Glutamatergic neuron (in vitro differentiated cells): Measurements from ENCODE around the gene TUBA8. TPM values are rescaled to one million over a fixed set of nuclear protein-coding genes. Genes with fewer than 3 reads are reported as not detected.
A peak's percentile ranks its signal among the peaks of the same experiment; 100 is the strongest.
"Not testable (repeated sequence)": the region's sequence is repeated elsewhere in the genome, so short reads cannot be mapped to it uniquely, and the experiment has no call there.

ENCODE experiments used
- DNase-seq: peaks from one replicate; pipeline ENCODE4 v3.0.0; 2022
- H3K27ac Mint-ChIP-seq: one replicate; pipeline ENCODE4 v1.8.0; 2020; ENCODE audit warnings: mild to moderate bottlenecking, mixed read lengths, inconsistent platforms; ENCODE audit not compliant: unreplicated experiment
- H3K27me3 Mint-ChIP-seq: one replicate; pipeline ENCODE4 v1.8.0; 2020; ENCODE audit warnings: mild to moderate bottlenecking, moderate library complexity, mixed read lengths, inconsistent platforms; ENCODE audit not compliant: unreplicated experiment
- H3K36me3 Mint-ChIP-seq: one replicate; pipeline ENCODE4 v1.8.0; 2020; ENCODE audit warnings: mild to moderate bottlenecking, mixed read lengths, inconsistent platforms; ENCODE audit not compliant: unreplicated experiment
- H3K4me1 Mint-ChIP-seq: one replicate; pipeline ENCODE4 v1.8.0; 2020; ENCODE audit warnings: mild to moderate bottlenecking, low read depth, mixed read lengths, inconsistent platforms; ENCODE audit not compliant: unreplicated experiment
- H3K4me3 Mint-ChIP-seq: one replicate; pipeline ENCODE4 v1.8.0; 2020; ENCODE audit warnings: mild to moderate bottlenecking, mixed read lengths, inconsistent platforms; ENCODE audit not compliant: unreplicated experiment
- H3K9me3 Mint-ChIP-seq: one replicate; pipeline ENCODE4 v1.8.0; 2020; ENCODE audit warnings: mild to moderate bottlenecking, moderate library complexity, mixed read lengths, inconsistent platforms; ENCODE audit not compliant: unreplicated experiment
- CTCF ChIP-seq: fragments of 200-600 bp; sonication (generic); IDR thresholded peaks from one replicate; pipeline ENCODE4 v1.5.0; 2021; ENCODE audit not compliant: partially characterized antibody, unreplicated experiment
- long read RNA-seq: library from polyadenylated mRNA; unstranded; transcript quantifications from one replicate; pipeline ENCODE4 v2.0.0, GENCODE V29; 2020; ENCODE audit not compliant: unreplicated experiment
- total RNA-seq: library from RNA; stranded (reverse); fragmentation: NEBNext Ultra II Directional; extraction: Animal tissue kit (Norgen Biotek cat#: 25700); gene quantifications from one replicate; pipeline ENCODE4 v1.2.1, GENCODE V29; 2021; ENCODE audit not compliant: unreplicated experiment

Gene TUBA8
- 3.7 TPM for total RNA-seq
- long read RNA-seq, partial matches to known transcripts = 0 of 1 reads
- long read RNA-seq, other reads (novel, unspliced or antisense) = 0 of 1 reads

GRCh38 chr22:18110194-18110953 is at the start of gene TUBA8:
TSS of gene TUBA8 (plus strand) at chr22:18110809. CDS start at chr22:18110866, 57 bp downstream.
- H3K27me3 Mint-ChIP-seq = peaks cover 13% of the 10 kb centered on the region
- peaks cover 9% of the 10 kb centered on the region for H3K9me3 Mint-ChIP-seq
- H3K4me3 Mint-ChIP-seq = peak within 1 kb of the TSS; percentile 49
- DNase-seq = peak; percentile 62
- H3K4me1 Mint-ChIP-seq = peaks cover 12% of the 10 kb centered on the region
- H3K36me3 Mint-ChIP-seq = peaks cover 18% of the 10 kb centered on the region
- H3K27ac Mint-ChIP-seq = peak within 1 kb of the TSS; percentile 2
- no peak for TF ChIP-seq CTCF

- Mint-ChIP-seq H3K4me3 (no peak overlapping the region), H3K27ac (no peak overlapping the region), H3K4me1 (peaks cover 2% of the 10 kb centered on the region), H3K36me3 (peaks cover 5% of the 10 kb centered on the region), H3K27me3 (peaks cover 10% of the 10 kb centered on the region), H3K9me3 (peaks cover 6% of the 10 kb centered on the region)
- TF ChIP-seq CTCF = no peak
- DNase-seq = no peak
These were observed 48.2 kb upstream of the TUBA8 start for GRCh38 chr22:18062421-18062820.

- Mint-ChIP-seq H3K27me3 (peaks cover 10% of the 10 kb centered on the region), H3K4me1 (peaks cover 2% of the 10 kb centered on the region)
These were observed 47.3 kb upstream of the TUBA8 start for GRCh38 chr22:18063306-18063705.

GRCh38 chr22:18063715-18064114 is 46.9 kb upstream of the TUBA8 start:
- DNase-seq, H3K4me1 Mint-ChIP-seq, H3K9me3 Mint-ChIP-seq, H3K4me3 Mint-ChIP-seq, H3K27ac Mint-ChIP-seq, H3K36me3 Mint-ChIP-seq: not testable (repeated sequence)
- peaks cover 10% of the 10 kb centered on the region for H3K27me3 Mint-ChIP-seq

More at GRCh38 chr22:18063306-18063705, 47.3 kb upstream of the TUBA8 start:
- no peak for TF ChIP-seq CTCF
- Mint-ChIP-seq H3K4me3 (no peak overlapping the region), H3K9me3 (peaks cover 6% of the 10 kb centered on the region), H3K27ac (no peak overlapping the region), H3K36me3 (peaks cover 5% of the 10 kb centered on the region)
- no peak for DNase-seq

GRCh38 chr22:18064636-18065035 is 46.0 kb upstream of the TUBA8 start:
- Mint-ChIP-seq H3K27ac (no peak overlapping the region), H3K4me1 (peaks cover 2% of the 10 kb centered on the region), H3K36me3 (peaks cover 5% of the 10 kb centered on the region), H3K27me3 (peaks cover 9% of the 10 kb centered on the region), H3K9me3 (peaks cover 6% of the 10 kb centered on the region), H3K4me3 (no peak overlapping the region)
- DNase-seq = no peak
- no peak for TF ChIP-seq CTCF
